GM18526 (cell line): ENCODE data around the gene CACNA1F.

Experiments used
- POLR2A ChIP-seq: IDR thresholded peaks from 3 replicates; pipeline ENCODE4 v1.6.1; 2011; ENCODE audit not compliant: insufficient read length; ENCODE audit errors: extremely low read depth

CACNA1F gene

GRCh38 chrX:49247346-49247745, 14.2 kb upstream of the CACNA1F start:
- no peak for TF ChIP-seq POLR2A

GRCh38 chrX:49246541-49246940, 13.4 kb upstream of the CACNA1F start:
- TF ChIP-seq POLR2A, result no peak

- no peak for TF ChIP-seq POLR2A
Measured at GRCh38 chrX:49244207-49244606, 11.1 kb upstream of the CACNA1F start.

- TF ChIP-seq POLR2A, result no peak
Measured at GRCh38 chrX:49243166-49243565, 10.0 kb upstream of the CACNA1F start.

GRCh38 chrX:49242545-49243066, 9.5 kb upstream of the CACNA1F start:
- TF ChIP-seq POLR2A, result no peak

GRCh38 chrX:49238735-49239134, 5.6 kb upstream of the CACNA1F start:
- TF ChIP-seq POLR2A, result no peak

GRCh38 chrX:49237060-49237459, 3.9 kb upstream of the CACNA1F start:
- TF ChIP-seq POLR2A, result no peak

GRCh38 chrX:49233887-49234555, 881 bp upstream of the CACNA1F start:
- no peak for TF ChIP-seq POLR2A

GRCh38 chrX:49232525-49232924, 615 bp downstream of the CACNA1F start:
- no peak for TF ChIP-seq POLR2A

- TF ChIP-seq POLR2A, result no peak
Measured at GRCh38 chrX:49231333-49232000, 1.7 kb downstream of the CACNA1F start.

- no peak for TF ChIP-seq POLR2A
Measured at GRCh38 chrX:49230500-49231232, 2.5 kb downstream of the CACNA1F start.

- TF ChIP-seq POLR2A, result no peak
Measured at GRCh38 chrX:49228185-49228584, 5.0 kb downstream of the CACNA1F start.

GRCh38 chrX:49227726-49228125, 5.4 kb downstream of the CACNA1F start:
- no peak for TF ChIP-seq POLR2A

GRCh38 chrX:49226946-49227345, 6.2 kb downstream of the CACNA1F start:
- no peak for TF ChIP-seq POLR2A

GRCh38 chrX:49225858-49226257, 7.3 kb downstream of the CACNA1F start:
- no peak for TF ChIP-seq POLR2A

GRCh38 chrX:49221868-49222267, 11.3 kb downstream of the CACNA1F start:
- no peak for TF ChIP-seq POLR2A
